Measurements from ENCODE around the gene DELE1.

The DELE1 gene

DNA sequence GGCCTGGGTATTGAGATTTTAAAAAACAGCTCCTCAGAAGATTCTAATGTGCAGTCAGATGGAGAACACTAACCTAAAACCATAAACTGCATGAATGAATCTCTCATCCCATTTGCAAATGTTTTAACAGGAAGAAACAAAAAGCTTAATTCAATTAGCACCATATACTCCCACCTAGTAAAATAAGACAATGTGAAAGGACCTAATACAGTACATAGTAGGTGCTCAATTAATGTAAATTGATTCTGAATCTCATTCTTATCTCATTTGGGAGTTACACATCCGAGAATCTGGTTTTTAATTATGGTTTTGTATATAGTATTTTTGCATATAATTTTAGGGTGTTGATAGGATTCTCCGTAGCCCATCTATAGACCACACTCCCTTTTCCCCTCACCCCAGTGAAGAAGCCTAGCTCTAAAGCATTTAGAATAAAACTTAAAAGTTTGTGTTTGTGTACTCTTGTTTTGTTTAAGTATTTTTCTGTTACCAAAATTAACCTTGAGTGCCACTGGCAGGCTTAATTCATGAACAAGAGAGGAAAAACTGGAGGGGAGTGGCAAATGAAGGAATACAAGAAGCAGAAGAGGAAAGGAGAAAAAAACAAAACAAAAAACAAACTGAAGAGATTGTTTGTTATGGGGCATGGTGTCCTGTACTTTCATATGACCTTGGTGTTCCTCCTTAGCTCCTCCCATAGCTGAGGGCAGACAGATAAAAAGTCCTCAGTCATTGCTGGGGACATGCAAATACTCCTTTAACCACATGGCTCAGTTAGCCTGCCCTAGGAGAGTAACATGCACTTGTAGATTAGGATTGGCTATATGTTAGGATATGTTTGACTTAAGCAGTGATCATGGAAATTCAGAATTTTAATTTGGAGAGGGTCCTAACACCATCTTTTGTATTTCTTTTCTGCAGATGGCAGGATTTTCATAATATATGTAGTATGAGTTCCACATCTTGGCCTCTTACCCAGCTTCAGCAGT, 46.4 kb downstream of the DELE1 start:
- peak overlapping the region; percentile 90 for H3K27ac ChIP-seq
- TF ChIP-seq, protein P1, sequence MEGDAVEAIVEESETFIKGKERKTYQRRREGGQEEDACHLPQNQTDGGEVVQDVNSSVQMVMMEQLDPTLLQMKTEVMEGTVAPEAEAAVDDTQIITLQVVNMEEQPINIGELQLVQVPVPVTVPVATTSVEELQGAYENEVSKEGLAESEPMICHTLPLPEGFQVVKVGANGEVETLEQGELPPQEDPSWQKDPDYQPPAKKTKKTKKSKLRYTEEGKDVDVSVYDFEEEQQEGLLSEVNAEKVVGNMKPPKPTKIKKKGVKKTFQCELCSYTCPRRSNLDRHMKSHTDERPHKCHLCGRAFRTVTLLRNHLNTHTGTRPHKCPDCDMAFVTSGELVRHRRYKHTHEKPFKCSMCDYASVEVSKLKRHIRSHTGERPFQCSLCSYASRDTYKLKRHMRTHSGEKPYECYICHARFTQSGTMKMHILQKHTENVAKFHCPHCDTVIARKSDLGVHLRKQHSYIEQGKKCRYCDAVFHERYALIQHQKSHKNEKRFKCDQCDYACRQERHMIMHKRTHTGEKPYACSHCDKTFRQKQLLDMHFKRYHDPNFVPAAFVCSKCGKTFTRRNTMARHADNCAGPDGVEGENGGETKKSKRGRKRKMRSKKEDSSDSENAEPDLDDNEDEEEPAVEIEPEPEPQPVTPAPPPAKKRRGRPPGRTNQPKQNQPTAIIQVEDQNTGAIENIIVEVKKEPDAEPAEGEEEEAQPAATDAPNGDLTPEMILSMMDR (conservative IDR thresholded peaks at IDR 0.05): no peak

DNA sequence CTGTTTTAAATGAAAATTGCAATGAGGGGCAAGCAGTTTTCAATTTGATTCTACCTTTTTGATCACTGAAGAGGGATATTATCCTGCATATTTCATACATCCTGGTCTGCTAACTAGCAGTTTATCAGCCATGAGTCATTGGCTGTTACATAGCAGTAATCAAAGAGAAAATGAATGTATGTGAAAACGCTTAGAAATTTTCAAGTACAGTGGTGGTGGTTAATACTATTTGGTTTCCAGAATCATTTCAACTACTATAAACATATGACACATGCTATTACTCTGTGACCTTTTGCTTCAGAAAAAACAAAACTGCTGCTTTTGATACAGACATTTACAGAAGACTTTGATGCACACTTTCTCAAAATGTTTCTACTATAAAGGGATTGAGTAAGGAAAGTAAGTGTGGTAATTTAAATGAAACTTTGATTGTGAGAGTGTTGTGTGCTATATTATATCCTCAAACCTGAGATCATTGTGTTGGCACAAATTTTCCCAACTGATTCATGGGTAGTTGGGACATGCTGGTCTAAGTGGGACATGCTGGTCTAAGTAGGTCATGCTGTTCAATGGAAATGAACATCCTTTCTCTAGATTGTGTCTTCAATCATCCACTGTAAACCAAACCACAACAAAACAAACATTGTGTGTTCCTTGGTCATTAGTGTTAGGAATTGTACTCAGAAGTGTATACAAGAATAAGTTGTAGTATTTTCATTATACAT, 50.4 kb downstream of the DELE1 start:
- H3K27ac ChIP-seq: no peak overlapping the region
- TF ChIP-seq, protein P1 (conservative IDR thresholded peaks at IDR 0.05): no peak

DNA sequence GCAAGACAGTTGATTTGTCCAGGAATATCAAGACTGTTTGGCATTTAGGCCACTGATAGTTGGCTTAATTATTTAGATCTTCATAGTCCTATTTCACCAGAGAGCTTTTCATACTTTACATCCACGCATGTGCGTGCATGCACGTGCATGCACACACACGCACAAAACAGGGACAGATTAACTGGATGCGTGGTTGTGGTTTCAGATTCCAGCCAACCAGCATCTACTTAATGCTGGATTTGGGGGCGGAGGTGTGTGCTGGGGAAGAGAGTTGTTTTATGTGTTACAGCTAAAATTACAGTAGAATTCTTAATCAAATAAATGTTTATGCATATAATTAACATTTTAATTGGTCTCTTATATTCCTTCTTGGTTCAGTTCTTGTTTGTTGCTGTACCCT, 52.5 kb downstream of the DELE1 start:
- TF ChIP-seq, protein P1 (conservative IDR thresholded peaks at IDR 0.05): no peak
- H3K27ac ChIP-seq: peak overlapping the region; percentile 74

DNA sequence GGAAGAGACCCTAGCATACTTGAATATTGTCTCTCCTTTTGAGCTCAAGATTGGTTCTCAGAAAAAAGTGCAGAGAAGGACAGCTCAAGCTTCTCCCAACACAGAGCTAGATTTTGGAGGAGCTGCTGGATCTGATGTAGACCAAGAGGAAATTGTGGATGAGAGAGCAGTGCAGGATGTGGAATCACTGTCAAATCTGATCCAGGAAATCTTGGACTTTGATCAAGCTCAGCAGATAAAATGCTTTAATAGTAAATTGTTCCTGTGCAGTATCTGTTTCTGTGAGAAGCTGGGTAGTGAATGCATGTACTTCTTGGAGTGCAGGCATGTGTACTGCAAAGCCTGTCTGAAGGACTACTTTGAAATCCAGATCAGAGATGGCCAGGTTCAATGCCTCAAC, 54.7 kb downstream of the DELE1 start:
- TF ChIP-seq, protein P1 (conservative IDR thresholded peaks at IDR 0.05): no peak
- H3K27ac ChIP-seq: peak overlapping the region; percentile 74

DNA sequence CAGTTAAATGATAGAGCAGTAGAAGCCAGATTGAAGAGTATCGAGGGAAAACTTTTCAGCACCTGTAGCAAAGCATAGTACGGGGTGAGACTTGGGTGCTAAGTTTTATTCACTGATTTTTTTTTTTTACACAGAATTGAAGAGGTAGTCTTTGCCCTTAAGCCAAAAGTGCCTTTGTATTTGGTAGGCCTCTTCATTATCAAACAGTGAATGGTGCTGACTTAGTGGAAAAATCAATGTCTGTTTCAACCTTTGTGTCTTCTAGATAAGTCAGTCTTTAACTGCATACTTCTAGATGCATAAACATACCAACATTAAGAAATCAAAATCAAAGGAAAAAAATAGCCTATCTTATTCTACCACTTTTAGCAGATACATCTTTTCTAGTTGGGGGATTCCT, 59.0 kb downstream of the DELE1 start:
- H3K27ac ChIP-seq: no peak overlapping the region
- TF ChIP-seq, protein P1 (conservative IDR thresholded peaks at IDR 0.05): no peak

DNA sequence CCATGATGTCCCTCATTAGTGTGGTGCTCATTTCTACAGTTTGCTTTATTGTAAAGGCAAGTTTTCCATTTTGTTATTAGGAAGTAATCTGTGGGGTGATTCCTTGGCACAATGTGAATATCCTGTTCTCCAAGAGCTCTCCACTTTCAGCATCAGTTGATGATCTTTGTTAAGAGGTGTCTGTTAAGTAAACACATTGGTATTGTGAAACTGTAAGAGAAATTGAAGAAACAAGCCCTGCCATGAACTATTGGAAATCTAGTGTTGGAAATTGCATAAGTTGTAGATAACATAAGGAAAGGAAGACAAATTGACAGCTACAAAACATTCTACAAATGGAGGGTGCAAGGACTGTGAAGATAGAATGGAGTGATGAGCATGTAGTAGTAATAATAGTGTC, 62.4 kb downstream of the DELE1 start:
- no peak overlapping the region for H3K27ac ChIP-seq
- TF ChIP-seq, protein P1 (conservative IDR thresholded peaks at IDR 0.05): no peak

DNA sequence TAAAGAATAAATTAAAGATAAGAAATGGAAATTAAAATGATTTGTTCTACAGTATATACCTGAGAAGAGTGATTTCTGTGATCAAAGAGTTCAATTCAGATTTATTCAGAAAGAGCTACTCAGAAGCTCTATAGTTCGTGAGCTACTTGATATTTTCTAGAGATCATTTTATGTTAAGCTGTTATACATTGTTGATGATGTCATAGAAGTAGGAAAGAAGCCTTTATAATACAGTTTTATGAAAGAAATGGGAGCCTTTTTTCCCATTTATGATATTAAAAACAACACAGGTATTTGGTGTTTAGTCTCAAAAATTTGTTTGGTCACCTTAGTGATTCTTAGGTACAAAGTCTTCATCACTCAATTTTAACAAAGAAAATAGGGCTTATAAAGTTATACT, 66.0 kb downstream of the DELE1 start:
- no peak overlapping the region for H3K27ac ChIP-seq
- TF ChIP-seq, protein P1 (conservative IDR thresholded peaks at IDR 0.05): no peak

Measured in VCaP (cell line).